B cell (primary cell): ENCODE results near the gene ARHGAP15.

Experiments used
- CTCF ChIP-seq: fragments of 200-600 bp; IDR thresholded peaks from one replicate; pipeline ENCODE4 v1.8.0; 2022; ENCODE audit warnings: antibody characterized with exemption, mild to moderate bottlenecking
- EZH2 ChIP-seq: IDR thresholded peaks from 2 replicates; pipeline ENCODE4 v1.6.1; 2012; ENCODE audit warnings: borderline replicate concordance, low read depth, mild to moderate bottlenecking, moderate library complexity, low read length; ENCODE audit not compliant: insufficient read depth, poor library complexity, severe bottlenecking

- TF ChIP-seq CTCF (no peak), EZH2 (no peak)
Measured at GRCh38 chr2:143545059-143545948, 416.1 kb downstream of the ARHGAP15 start.
